H9 (cell line): ENCODE data around the gene NRP2. TPM values are rescaled to one million over a fixed set of nuclear protein-coding genes. Genes with fewer than 3 reads are reported as not detected.

Experiments used
- DNase-seq: peaks from one replicate; pipeline ENCODE4 v3.0.0-alpha.2; 2017
- H2AFZ ChIP-seq: one replicate; pipeline ENCODE4 v1.6.1; 2013; ENCODE audit warnings: mild to moderate bottlenecking, low read length, control low read depth, moderate library complexity
- H2AK5ac ChIP-seq: 2 replicates; pipeline ENCODE4 v1.6.1; 2013; ENCODE audit warnings: low read length, control low read depth, mixed read lengths; ENCODE audit not compliant: insufficient read length
- H2BK120ac ChIP-seq: one replicate; pipeline ENCODE4 v1.6.1; 2013; ENCODE audit warnings: low read depth, mild to moderate bottlenecking, low read length, control low read depth, inconsistent platforms; ENCODE audit not compliant: poor library complexity, severe bottlenecking
- H2BK12ac ChIP-seq: 2 replicates; pipeline ENCODE4 v1.6.1; 2013; ENCODE audit warnings: low read length, control low read depth, mixed read lengths, low read depth; ENCODE audit not compliant: insufficient read length
- H2BK15ac ChIP-seq: 2 replicates; pipeline ENCODE4 v1.6.1; 2013; ENCODE audit warnings: low read depth, low read length, control low read depth
- H2BK20ac ChIP-seq: one replicate; pipeline ENCODE4 v1.6.1; 2013; ENCODE audit warnings: low read depth, mild to moderate bottlenecking, low read length, control low read depth, inconsistent platforms; ENCODE audit not compliant: poor library complexity, severe bottlenecking
- H2BK5ac ChIP-seq: 2 replicates; pipeline ENCODE4 v1.6.1; 2013; ENCODE audit warnings: low read length, control low read depth, mixed read lengths; ENCODE audit not compliant: insufficient read length
- H3K14ac ChIP-seq: 2 replicates; pipeline ENCODE4 v1.6.1; 2013; ENCODE audit warnings: low read length, control low read depth; ENCODE audit not compliant: insufficient read depth
- H3K18ac ChIP-seq: 2 replicates; pipeline ENCODE4 v1.6.1; 2013; ENCODE audit warnings: low read depth, mild to moderate bottlenecking, mixed read lengths, low read length, control low read depth; ENCODE audit not compliant: insufficient read length
- H3K23ac ChIP-seq: 2 replicates; pipeline ENCODE4 v1.6.1; 2013; ENCODE audit warnings: low read length, control low read depth, mixed read lengths, low read depth; ENCODE audit not compliant: insufficient read length
- H3K23me2 ChIP-seq: 2 replicates; pipeline ENCODE4 v1.6.1; 2013; ENCODE audit warnings: low read depth, mild to moderate bottlenecking, mixed read lengths, low read length, control low read depth; ENCODE audit not compliant: insufficient read length, poor library complexity, severe bottlenecking
- H3K27ac ChIP-seq: 2 replicates; pipeline ENCODE4 v1.5.1; 2013; ENCODE audit warnings: low read length, control low read depth, mixed read lengths, low read depth; ENCODE audit not compliant: insufficient read length
- H3K27me3 ChIP-seq: 2 replicates; pipeline ENCODE4 v1.6.1; 2013; ENCODE audit warnings: low read length, control low read depth, inconsistent platforms; ENCODE audit not compliant: insufficient read depth
- H3K4ac ChIP-seq: 2 replicates; pipeline ENCODE4 v1.6.1; 2013; ENCODE audit warnings: low read depth, mild to moderate bottlenecking, control low read depth, inconsistent platforms, low read length, moderate library complexity
- H3K4me1 ChIP-seq: 2 replicates; pipeline ENCODE4 v1.6.1; 2013; ENCODE audit warnings: low read length, control low read depth, inconsistent platforms; ENCODE audit not compliant: insufficient read depth
- H3K4me2 ChIP-seq: 2 replicates; pipeline ENCODE4 v1.6.1; 2013; ENCODE audit warnings: low read length, control low read depth, mixed read lengths; ENCODE audit not compliant: insufficient read length, insufficient read depth
- H3K56ac ChIP-seq: 2 replicates; pipeline ENCODE4 v1.6.1; 2013; ENCODE audit warnings: low read depth, mild to moderate bottlenecking, mixed read lengths, low read length, control low read depth; ENCODE audit not compliant: insufficient read length
- H3K79me1 ChIP-seq: 2 replicates; pipeline ENCODE4 v1.6.1; 2013; ENCODE audit warnings: low read depth, mild to moderate bottlenecking, moderate library complexity, low read length, control low read depth, inconsistent platforms; ENCODE audit not compliant: insufficient read depth, poor library complexity, severe bottlenecking
- H3K79me2 ChIP-seq: 2 replicates; pipeline ENCODE4 v1.6.1; 2013; ENCODE audit warnings: low read length, control low read depth, inconsistent platforms; ENCODE audit not compliant: insufficient read depth
- H3K9ac ChIP-seq: 2 replicates; pipeline ENCODE4 v1.6.1; 2013; ENCODE audit warnings: low read length, control low read depth, mixed read lengths; ENCODE audit not compliant: insufficient read length; ENCODE audit errors: extremely low read depth
- H3K9me3 ChIP-seq: one replicate; pipeline ENCODE4 v1.6.1; 2013; ENCODE audit warnings: low read depth, low read length, inconsistent platforms; ENCODE audit not compliant: control insufficient read depth
- H3T11ph ChIP-seq: one replicate; pipeline ENCODE4 v1.6.1; 2013; ENCODE audit warnings: mild to moderate bottlenecking, low read length, control low read depth, inconsistent platforms
- H4K20me1 ChIP-seq: one replicate; pipeline ENCODE4 v1.6.1; 2013; ENCODE audit not compliant: control insufficient read depth, insufficient read length, insufficient read depth
- H4K5ac ChIP-seq: 2 replicates; pipeline ENCODE4 v1.6.1; 2013; ENCODE audit warnings: low read depth, mild to moderate bottlenecking, mixed read lengths, low read length, control low read depth; ENCODE audit not compliant: insufficient read length
- H4K8ac ChIP-seq: replicated peaks from 2 replicates; pipeline ENCODE4 v1.6.1; 2013; ENCODE audit warnings: low read length, control low read depth, mixed read lengths, low read depth; ENCODE audit not compliant: insufficient read length
- H4K91ac ChIP-seq: 2 replicates; pipeline ENCODE4 v1.6.1; 2013; ENCODE audit warnings: low read depth, mild to moderate bottlenecking, moderate library complexity, mixed read lengths, low read length, control low read depth; ENCODE audit not compliant: insufficient read length
- H3K27ac Mint-ChIP-seq, 3 experiments: 2 replicates in 2 of 3; 3 replicates in 1 of 3; pipeline ENCODE4 v1.8.0; 2020 to 2021; ENCODE audit warnings: mixed read lengths in 3 of 3, mild to moderate bottlenecking in 1 of 3, moderate library complexity in 1 of 3
- H3K27me3 Mint-ChIP-seq: 2 replicates; pipeline ENCODE4 v1.8.0; 2021; ENCODE audit warnings: low read depth, mild to moderate bottlenecking, moderate library complexity, mixed read lengths
- H3K36me3 Mint-ChIP-seq, 3 experiments: 2 replicates in 2 of 3; 3 replicates in 1 of 3; pipeline ENCODE4 v1.8.0; 2020 to 2021; ENCODE audit warnings: low read depth in 3 of 3, mixed read lengths in 3 of 3; ENCODE audit not compliant: insufficient read depth in 1 of 3
- H3K4me1 Mint-ChIP-seq, 2 experiments: 2 replicates each; pipeline ENCODE4 v1.8.0; 2020; ENCODE audit warnings: mixed read lengths in 2 of 2
- H3K4me3 Mint-ChIP-seq, 2 experiments: 2 replicates in 1 of 2; 3 replicates in 1 of 2; pipeline ENCODE4 v1.8.0; 2020 to 2021; ENCODE audit warnings: mild to moderate bottlenecking in 2 of 2, mixed read lengths in 2 of 2, moderate library complexity in 1 of 2
- H3K9me3 Mint-ChIP-seq, 2 experiments: 2 replicates in 1 of 2; 3 replicates in 1 of 2; pipeline ENCODE4 v1.8.0; 2020; ENCODE audit warnings: mild to moderate bottlenecking in 2 of 2, mixed read lengths in 2 of 2, moderate library complexity in 1 of 2
- total RNA-seq: library from RNA; stranded (reverse); gene quantifications from 2 replicates; pipeline ENCODE4 v1.2.1, GENCODE V29; 2021
- TF ChIP-seq, protein P1 (sequence below): fragments of 200-600 bp; sonication (generic); conservative IDR thresholded peaks from 3 replicates; pipeline ENCODE4 v1.8.0; 2021; ENCODE audit warnings: antibody characterized with exemption, mild to moderate bottlenecking

The NRP2 gene
- total RNA-seq, 1 experiment from 2014 or later, result 19.7 TPM

DNA sequence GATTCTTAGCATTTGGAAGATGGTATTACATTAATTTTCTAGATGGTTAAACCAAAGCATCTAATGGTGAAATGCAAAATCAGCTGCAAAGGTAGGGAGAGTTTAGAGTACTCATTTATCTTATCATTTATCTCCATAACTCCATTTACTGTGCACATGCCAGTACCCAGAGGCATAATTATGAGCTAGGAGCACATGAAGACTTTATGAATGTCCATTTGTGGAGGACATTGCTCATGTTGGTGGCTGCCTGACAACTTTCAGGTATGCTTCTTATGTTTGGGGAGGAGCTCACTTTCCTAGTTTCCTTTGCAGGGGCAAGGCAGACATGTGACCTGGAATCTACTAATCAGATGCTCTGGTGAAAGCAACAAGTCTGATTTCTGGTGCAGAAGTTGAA, 134.0 kb downstream of the NRP2 start:
- no peak overlapping the region for H3K18ac ChIP-seq
- H3K79me1 ChIP-seq, result no peaks in the 10 kb centered on the region
- no peaks in the 10 kb centered on the region for H3K23me2 ChIP-seq
- H2BK15ac ChIP-seq, result no peak overlapping the region
- H3K4ac ChIP-seq, result no peak overlapping the region
- no peak overlapping the region for H3K14ac ChIP-seq
- no peak overlapping the region for H3K27ac ChIP-seq
- no peak for DNase-seq
- Mint-ChIP-seq H3K4me1 (peaks cover 23 to 25% of the 10 kb centered on the region in 2 experiments), H3K36me3 (no peaks in the 10 kb centered on the region), H3K4me3 (no peak overlapping the region), H3K27me3 (no peaks in the 10 kb centered on the region), H3K9me3 (peaks cover 0 to 2% of the 10 kb centered on the region in 2 experiments; a peak in 1 of 5 replicates), H3K27ac (no peak overlapping the region)
- no peak overlapping the region for H3K4me2 ChIP-seq
- H3K4me1 ChIP-seq, result peaks cover 6% of the 10 kb centered on the region
- H4K20me1 ChIP-seq, result no peaks in the 10 kb centered on the region
- no peak overlapping the region for H4K8ac ChIP-seq
- H3T11ph ChIP-seq, result no peak overlapping the region
- H3K9ac ChIP-seq, result no peak overlapping the region
- H3K27me3 ChIP-seq, result no peaks in the 10 kb centered on the region
- no peak overlapping the region for H3K23ac ChIP-seq
- TF ChIP-seq, protein P1, sequence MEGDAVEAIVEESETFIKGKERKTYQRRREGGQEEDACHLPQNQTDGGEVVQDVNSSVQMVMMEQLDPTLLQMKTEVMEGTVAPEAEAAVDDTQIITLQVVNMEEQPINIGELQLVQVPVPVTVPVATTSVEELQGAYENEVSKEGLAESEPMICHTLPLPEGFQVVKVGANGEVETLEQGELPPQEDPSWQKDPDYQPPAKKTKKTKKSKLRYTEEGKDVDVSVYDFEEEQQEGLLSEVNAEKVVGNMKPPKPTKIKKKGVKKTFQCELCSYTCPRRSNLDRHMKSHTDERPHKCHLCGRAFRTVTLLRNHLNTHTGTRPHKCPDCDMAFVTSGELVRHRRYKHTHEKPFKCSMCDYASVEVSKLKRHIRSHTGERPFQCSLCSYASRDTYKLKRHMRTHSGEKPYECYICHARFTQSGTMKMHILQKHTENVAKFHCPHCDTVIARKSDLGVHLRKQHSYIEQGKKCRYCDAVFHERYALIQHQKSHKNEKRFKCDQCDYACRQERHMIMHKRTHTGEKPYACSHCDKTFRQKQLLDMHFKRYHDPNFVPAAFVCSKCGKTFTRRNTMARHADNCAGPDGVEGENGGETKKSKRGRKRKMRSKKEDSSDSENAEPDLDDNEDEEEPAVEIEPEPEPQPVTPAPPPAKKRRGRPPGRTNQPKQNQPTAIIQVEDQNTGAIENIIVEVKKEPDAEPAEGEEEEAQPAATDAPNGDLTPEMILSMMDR, result no peak
- no peak overlapping the region for H3K56ac ChIP-seq
- no peaks in the 10 kb centered on the region for H3K79me2 ChIP-seq
- no peak overlapping the region for H4K91ac ChIP-seq
- H2AFZ ChIP-seq, result no peak overlapping the region
- H2BK12ac ChIP-seq, result no peak overlapping the region
- no peak overlapping the region for H2BK120ac ChIP-seq
- no peak overlapping the region for H2BK20ac ChIP-seq
- no peak overlapping the region for H2AK5ac ChIP-seq
- H2BK5ac ChIP-seq, result no peak overlapping the region
- no peak overlapping the region for H4K5ac ChIP-seq
- H3K9me3 ChIP-seq, result no peaks in the 10 kb centered on the region
